CD14-positive monocyte (primary cell): Measurements from ENCODE around the gene PLA2G2C. TPM values are rescaled to one million over a fixed set of nuclear protein-coding genes. Genes with fewer than 3 reads are reported as not detected.

ENCODE experiments used
- DNase-seq, 3 donors: peaks; one replicate each; pipeline ENCODE4 v3.0.0-alpha.2; 2011 to 2022
- H2AFZ ChIP-seq: 2 replicates; pipeline ENCODE4 v1.6.0; 2012; ENCODE audit warnings: mild to moderate bottlenecking, low read depth, low read length, inconsistent platforms; ENCODE audit not compliant: insufficient read depth, poor library complexity, severe bottlenecking
- H3K27ac ChIP-seq, 2 donors: 1 replicate in 1 of 2; 2 replicates in 1 of 2; pipeline ENCODE4 v1.5.1; 2012 to 2013; ENCODE audit warnings: low read length in 2 of 2, control low read depth in 1 of 2, inconsistent platforms in 1 of 2, low read depth in 1 of 2, mild to moderate bottlenecking in 1 of 2
- H3K27me3 ChIP-seq, 2 donors: one replicate each; pipeline versions ENCODE4 v1.6.0 to v1.6.1; 2011 to 2013; ENCODE audit warnings: low read length in 2 of 2; ENCODE audit not compliant: control insufficient read depth in 2 of 2, insufficient read depth in 2 of 2
- H3K36me3 ChIP-seq, 2 donors: replicated peaks in 1 of 2; 1 replicate in 1 of 2; 2 replicates in 1 of 2; pipeline versions ENCODE4 v1.5.1 to v1.6.1; 2012 to 2013; ENCODE audit warnings: low read length in 2 of 2, control low read depth in 1 of 2, inconsistent platforms in 1 of 2, mild to moderate bottlenecking in 1 of 2; ENCODE audit not compliant: insufficient read depth in 2 of 2, control insufficient read depth in 1 of 2
- H3K4me1 ChIP-seq, 2 donors: 1 replicate in 1 of 2; 2 replicates in 1 of 2; pipeline versions ENCODE4 v1.5.1 to v1.6.1; 2012 to 2013; ENCODE audit warnings: low read length in 2 of 2, control low read depth in 1 of 2, inconsistent platforms in 1 of 2, mild to moderate bottlenecking in 1 of 2, moderate library complexity in 1 of 2; ENCODE audit not compliant: insufficient read depth in 2 of 2, control insufficient read depth in 1 of 2
- H3K4me2 ChIP-seq: replicated peaks from 2 replicates; pipeline ENCODE3; 2012; ENCODE audit warnings: low read length, moderate library complexity, mild to moderate bottlenecking; ENCODE audit not compliant: poor library complexity, severe bottlenecking; ENCODE audit errors: extremely low read depth
- H3K4me3 ChIP-seq, 3 experiments: fragments of 200-600 bp in 1 of 3; sonication (generic) in 1 of 3; replicated peaks in 1 of 3; 1 replicate in 2 of 3; 2 replicates in 1 of 3; pipeline ENCODE4 v1.5.1; 2011 to 2013; ENCODE audit warnings: low read length in 3 of 3, mild to moderate bottlenecking in 3 of 3, control low read depth in 2 of 3, low read depth in 2 of 3, inconsistent platforms in 1 of 3, moderate library complexity in 1 of 3
- H3K79me2 ChIP-seq: 2 replicates; pipeline ENCODE4 v1.6.0; 2012; ENCODE audit warnings: mild to moderate bottlenecking, control low read depth, inconsistent platforms, low read length, moderate library complexity; ENCODE audit not compliant: insufficient read depth
- H3K9ac ChIP-seq: 2 replicates; pipeline ENCODE4 v1.6.0; 2017; ENCODE audit warnings: low read length, mild to moderate bottlenecking; ENCODE audit not compliant: insufficient read depth, poor library complexity, severe bottlenecking
- H3K9me3 ChIP-seq, 2 donors: replicated peaks in 1 of 2; 1 replicate in 1 of 2; 2 replicates in 1 of 2; pipeline versions ENCODE4 v1.5.1 to v1.6.1; 2012 to 2013; ENCODE audit warnings: low read length in 2 of 2, control low read depth in 1 of 2; ENCODE audit not compliant: control insufficient read depth in 1 of 2, insufficient read depth in 1 of 2
- H4K20me1 ChIP-seq: 2 replicates; pipeline ENCODE4 v1.6.0; 2012; ENCODE audit warnings: mild to moderate bottlenecking, low read length, control low read depth, moderate library complexity; ENCODE audit not compliant: insufficient read depth
- H3K27ac Mint-ChIP-seq, 7 donors: one replicate each; pipeline ENCODE4 v1.8.0; 2020; ENCODE audit warnings: mild to moderate bottlenecking in 7 of 7, mixed read lengths in 7 of 7, moderate library complexity in 6 of 7, inconsistent platforms in 2 of 7
- H3K27me3 Mint-ChIP-seq, 3 donors: one replicate each; pipeline ENCODE4 v1.8.0; 2021 to 2022; ENCODE audit warnings: low read depth in 3 of 3, mild to moderate bottlenecking in 3 of 3, mixed read lengths in 3 of 3, moderate library complexity in 3 of 3, inconsistent platforms in 1 of 3
- H3K36me3 Mint-ChIP-seq, 2 donors: one replicate each; pipeline ENCODE4 v1.8.0; 2020; ENCODE audit warnings: mixed read lengths in 2 of 2, inconsistent platforms in 1 of 2, mild to moderate bottlenecking in 1 of 2
- H3K4me1 Mint-ChIP-seq: one replicate; pipeline ENCODE4 v1.8.0; 2020; ENCODE audit warnings: mild to moderate bottlenecking, mixed read lengths
- H3K4me3 Mint-ChIP-seq, 2 donors: one replicate each; pipeline ENCODE4 v1.8.0; 2020; ENCODE audit warnings: mild to moderate bottlenecking in 2 of 2, mixed read lengths in 2 of 2, moderate library complexity in 1 of 2
- H3K9me3 Mint-ChIP-seq, 7 donors: one replicate each; pipeline ENCODE4 v1.8.0; 2020 to 2022; ENCODE audit warnings: mixed read lengths in 7 of 7, mild to moderate bottlenecking in 6 of 7, moderate library complexity in 6 of 7, inconsistent platforms in 2 of 7
- WGBS: methylation state at CpG from one replicate; pipeline ENCODE4 v1.1.5; 2013; ENCODE audit warnings: missing lambda C conversion rate; ENCODE audit not compliant: insufficient coverage; 5-methylcytosine and 5-hydroxymethylcytosine counted together
- intact Hi-C, 2 donors: fragments of 100-400 bp; cut with micrococcal nuclease; formaldehyde crosslinking; loops; one replicate each; pipeline versions ENCODE4 v1.15.0 to v1.15.1; 2023
- polyA plus RNA-seq, 3 donors: library from polyadenylated mRNA; depleted of rRNA in 1 of 3; unstranded in 2 of 3; stranded (reverse) in 1 of 3; fragments of 300-500 nt in 2 of 3; fragments of >200 nt in 1 of 3; fragmentation: Illumina TruSeq in 2 of 3; gene quantifications; 1 replicate in 2 of 3; 2 replicates in 1 of 3; pipeline ENCODE4 v1.2.3, GENCODE V29; 2012 to 2021
- TF ChIP-seq, protein P1 (sequence below): fragments of 200-600 bp; IDR thresholded peaks from one replicate; pipeline ENCODE4 v1.8.0; 2022; ENCODE audit warnings: antibody characterized with exemption, mild to moderate bottlenecking

PLA2G2C gene
- polyA plus RNA-seq, 3 donors: 0.07 to 0.40 TPM; not detected in 1

DNA sequence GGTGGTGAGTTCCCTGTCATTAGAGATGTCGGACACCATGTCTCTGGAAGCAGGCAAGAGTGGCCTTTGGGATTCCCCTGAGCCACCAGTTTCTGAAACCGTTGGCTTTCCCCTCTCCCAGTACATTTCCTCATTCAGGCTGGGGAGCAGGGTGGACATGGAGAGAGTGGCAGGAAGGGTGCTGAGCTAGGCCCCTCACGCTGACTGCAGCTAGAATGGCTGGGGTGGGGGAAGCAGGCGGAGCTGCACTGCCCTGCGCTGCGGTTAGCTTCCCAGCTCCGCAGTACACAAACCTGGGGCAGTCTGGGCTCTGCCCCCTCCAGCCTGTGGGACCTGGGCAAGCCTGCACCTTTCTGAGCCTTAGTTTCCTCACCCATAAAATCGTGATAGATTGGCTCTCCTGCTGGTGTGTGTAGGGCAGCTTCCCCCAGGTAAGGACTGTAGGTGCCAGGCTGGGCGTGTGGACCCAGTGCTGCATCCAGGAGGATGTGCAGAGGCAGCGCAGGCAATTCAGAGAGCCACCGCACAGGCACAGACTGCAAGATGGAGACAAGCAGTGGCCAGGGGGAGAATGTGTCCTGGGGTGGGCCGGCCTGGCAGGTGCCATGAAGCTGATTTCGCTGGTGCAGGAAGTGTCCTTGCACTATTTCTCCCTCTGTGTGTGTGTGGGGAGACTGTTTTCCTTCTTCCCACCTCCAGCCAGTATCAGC, 44.2 kb downstream of the PLA2G2C start:
- Histone ChIP-seq H3K9me3 (no peaks in the 10 kb centered on the region), H3K79me2 (no peaks in the 10 kb centered on the region), H4K20me1 (no peaks in the 10 kb centered on the region), H3K27me3 (no peaks in the 10 kb centered on the region), H3K27ac (no peak overlapping the region), H2AFZ (no peak overlapping the region), H3K4me1 (no peaks in the 10 kb centered on the region), H3K36me3 (no peaks in the 10 kb centered on the region), H3K4me3 (no peak overlapping the region), H3K9ac (no peak overlapping the region), H3K4me2 (no peak overlapping the region)
- H3K4me1 Mint-ChIP-seq: no peaks in the 10 kb centered on the region
- H3K27me3 Mint-ChIP-seq: peaks cover 5 to 15% (median 6%) of the 10 kb centered on the region in 3 donors
- H3K27ac Mint-ChIP-seq: no peak overlapping the region
- DNase-seq: no peak
- intact Hi-C loops: no loop called here
- H3K4me3 Mint-ChIP-seq: no peak overlapping the region
- H3K36me3 Mint-ChIP-seq: no peaks in the 10 kb centered on the region
- TF ChIP-seq, protein P1, sequence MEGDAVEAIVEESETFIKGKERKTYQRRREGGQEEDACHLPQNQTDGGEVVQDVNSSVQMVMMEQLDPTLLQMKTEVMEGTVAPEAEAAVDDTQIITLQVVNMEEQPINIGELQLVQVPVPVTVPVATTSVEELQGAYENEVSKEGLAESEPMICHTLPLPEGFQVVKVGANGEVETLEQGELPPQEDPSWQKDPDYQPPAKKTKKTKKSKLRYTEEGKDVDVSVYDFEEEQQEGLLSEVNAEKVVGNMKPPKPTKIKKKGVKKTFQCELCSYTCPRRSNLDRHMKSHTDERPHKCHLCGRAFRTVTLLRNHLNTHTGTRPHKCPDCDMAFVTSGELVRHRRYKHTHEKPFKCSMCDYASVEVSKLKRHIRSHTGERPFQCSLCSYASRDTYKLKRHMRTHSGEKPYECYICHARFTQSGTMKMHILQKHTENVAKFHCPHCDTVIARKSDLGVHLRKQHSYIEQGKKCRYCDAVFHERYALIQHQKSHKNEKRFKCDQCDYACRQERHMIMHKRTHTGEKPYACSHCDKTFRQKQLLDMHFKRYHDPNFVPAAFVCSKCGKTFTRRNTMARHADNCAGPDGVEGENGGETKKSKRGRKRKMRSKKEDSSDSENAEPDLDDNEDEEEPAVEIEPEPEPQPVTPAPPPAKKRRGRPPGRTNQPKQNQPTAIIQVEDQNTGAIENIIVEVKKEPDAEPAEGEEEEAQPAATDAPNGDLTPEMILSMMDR: no peak
- no peaks in the 10 kb centered on the region for H3K9me3 Mint-ChIP-seq
- WGBS: 87% methylated on average over 4 of the region's 13 CpGs

DNA sequence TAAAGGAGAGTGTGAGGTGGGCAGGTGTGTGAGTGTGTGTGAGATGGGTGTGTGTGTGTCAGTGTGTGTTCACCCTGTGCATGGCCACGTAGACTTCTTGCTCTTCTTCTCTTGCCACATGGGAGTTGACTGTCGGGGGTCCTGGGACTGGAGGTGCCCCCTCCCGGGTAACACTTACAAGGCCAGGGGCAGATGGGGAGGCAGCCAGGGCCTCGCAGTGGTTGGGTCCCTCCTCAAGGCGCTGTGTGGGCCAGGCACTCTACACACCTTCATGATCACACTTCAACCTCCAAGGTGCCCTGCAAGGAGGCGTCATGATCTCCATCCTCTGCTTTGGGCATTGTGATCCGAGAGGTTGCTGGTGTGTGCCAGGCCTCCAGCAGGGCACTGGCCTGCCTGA, 44.9 kb downstream of the PLA2G2C start:
- no peak overlapping the region for H3K9ac ChIP-seq
- no peaks in the 10 kb centered on the region for H3K79me2 ChIP-seq
- no peak overlapping the region for H2AFZ ChIP-seq
- Mint-ChIP-seq H3K9me3 (no peaks in the 10 kb centered on the region), H3K4me1 (no peaks in the 10 kb centered on the region), H3K36me3 (no peaks in the 10 kb centered on the region), H3K4me3 (no peak overlapping the region), H3K27ac (no peak overlapping the region), H3K27me3 (peaks cover 5 to 15% (median 6%) of the 10 kb centered on the region in 3 donors)
- no peak overlapping the region for H3K27ac ChIP-seq
- H4K20me1 ChIP-seq: no peaks in the 10 kb centered on the region
- H3K9me3 ChIP-seq: no peaks in the 10 kb centered on the region
- no peaks in the 10 kb centered on the region for H3K27me3 ChIP-seq
- H3K4me3 ChIP-seq: no peak overlapping the region
- no peaks in the 10 kb centered on the region for H3K36me3 ChIP-seq
- 92% methylated on average over 4 of the region's 7 CpGs for whole genome bisulfite sequencing
- no peak overlapping the region for H3K4me2 ChIP-seq
- no peak for DNase-seq
- intact Hi-C loops: no loop called here
- TF ChIP-seq, protein P1: no peak
- no peaks in the 10 kb centered on the region for H3K4me1 ChIP-seq
